ENCODE measurements around the gene MYL7. TPM values are rescaled to one million over a fixed set of nuclear protein-coding genes. Genes with fewer than 3 reads are reported as not detected.

Gene MYL7
- total and polyA plus RNA-seq, 10 donors: 0.22 to 1.6 TPM; not detected in 8

GRCh38 chr7:44117801-44118429, 23.2 kb downstream of the MYL7 start:
- Histone ChIP-seq H3K9me3 (no peaks in the 10 kb centered on the region), H3K27ac (no peak overlapping the region), H3K4me3 (no peak overlapping the region), H3K27me3 (replicated peaks in 1 of 7) (no peaks in the 10 kb centered on the region), H3K36me3 (peaks cover 0 to 90% (median 46%) of the 10 kb centered on the region in 6 donors), H3K4me1 (peaks cover 9 to 29% (median 13%) of the 10 kb centered on the region in 6 donors)
- no peak for TF ChIP-seq CTCF (IDR thresholded peaks at IDR 0.05 in 8 of 11, conservative IDR thresholded peaks at IDR 0.05 in 3 of 11)
- no peak for TF ChIP-seq POLR2AphosphoS5 (IDR thresholded peaks at IDR 0.05)
- TF ChIP-seq POLR2A (IDR thresholded peaks at IDR 0.05): no peak
- intact Hi-C loops (cut with DNase I; ENCODE audit: low total_unique reads): no loop called here
- WGBS, 5 donors: 83 to 93% (median 91%) methylated on average over 5 to 13 of the region's 13 CpGs
- DNase-seq: peak; percentile 54

- H3K4me1 ChIP-seq: peaks cover 1 to 20% (median 4%) of the 10 kb centered on the region in 6 donors
- H3K27me3 ChIP-seq (replicated peaks in 1 of 7): no peaks in the 10 kb centered on the region
- H3K27ac ChIP-seq: no peak overlapping the region
- intact Hi-C loops (cut with DNase I; ENCODE audit: low total_unique reads): no loop called here
- WGBS, 5 donors: 89 to 94% (median 90%) methylated on average over 18 to 25 of the region's 25 CpGs
- TF ChIP-seq POLR2A (IDR thresholded peaks at IDR 0.05) (no peak), CTCF (IDR thresholded peaks at IDR 0.05 in 8 of 11, conservative IDR thresholded peaks at IDR 0.05 in 3 of 11) (no peak), POLR2AphosphoS5 (IDR thresholded peaks at IDR 0.05) (no peak)
- H3K4me3 ChIP-seq: no peak overlapping the region
- H3K9me3 ChIP-seq: no peaks in the 10 kb centered on the region
- H3K36me3 ChIP-seq: peaks cover 0 to 98% (median 50%) of the 10 kb centered on the region in 6 donors
- DNase-seq: peak; percentile 71
These were observed 24.1 kb downstream of the MYL7 start for GRCh38 chr7:44116789-44117666.

GRCh38 chr7:44116087-44116788, 24.9 kb downstream of the MYL7 start:
- Histone ChIP-seq H3K4me1 (peaks cover 0 to 12% (median 0%) of the 10 kb centered on the region in 6 donors), H3K9me3 (no peaks in the 10 kb centered on the region), H3K27me3 (replicated peaks in 1 of 7) (no peaks in the 10 kb centered on the region), H3K27ac (no peak overlapping the region), H3K36me3 (peaks cover 0 to 100% (median 50%) of the 10 kb centered on the region in 6 donors), H3K4me3 (no peak overlapping the region)
- no peak for DNase-seq
- no peak for TF ChIP-seq CTCF (IDR thresholded peaks at IDR 0.05 in 8 of 11, conservative IDR thresholded peaks at IDR 0.05 in 3 of 11)
- TF ChIP-seq POLR2A (IDR thresholded peaks at IDR 0.05): no peak
- TF ChIP-seq POLR2AphosphoS5 (IDR thresholded peaks at IDR 0.05): peak in 1 of 3 donors; percentile 37
- intact Hi-C loops (cut with DNase I; ENCODE audit: low total_unique reads): no loop called here
- 84 to 97% (median 91%) methylated on average over 13 to 17 of the region's 17 CpGs for WGBS, 5 donors

Data from spleen (tissue), 11 donors.